ENCODE results near the gene KCNQ2. TPM values are rescaled to one million over a fixed set of nuclear protein-coding genes. Genes with fewer than 3 reads are reported as not detected.

Gene KCNQ2
- polyA plus RNA-seq, 3 donors = not detected

DNA sequence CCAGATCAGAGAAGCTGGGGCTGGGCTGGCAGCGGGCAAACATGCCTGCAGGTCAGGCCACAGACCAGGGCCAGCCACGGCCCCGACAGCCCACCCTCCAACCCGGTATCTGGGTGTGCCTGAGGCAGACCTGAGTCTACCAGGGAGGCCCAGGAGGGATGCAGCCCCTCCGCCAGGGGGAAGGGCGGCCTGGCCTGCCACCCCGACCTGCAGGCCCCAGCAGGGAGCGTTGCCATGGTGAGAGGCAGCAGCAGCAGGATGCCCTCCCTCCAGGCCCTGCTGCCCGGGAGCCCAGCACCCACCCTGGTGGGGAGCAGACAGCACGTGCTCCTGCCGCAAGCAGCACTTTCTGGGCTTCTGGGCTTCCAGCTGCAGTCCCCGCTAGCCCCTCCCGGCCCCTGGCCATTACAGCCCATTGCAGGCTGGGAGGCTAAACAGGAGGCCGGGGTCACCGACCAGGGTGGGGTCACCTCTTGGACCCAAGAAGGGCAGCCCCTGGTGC is 30.3 kb upstream of the KCNQ2 start:
- no peak overlapping the region for H2AFZ ChIP-seq (ENCODE audit: insufficient read depth, low read depth, low read length, poor library complexity, severe bottlenecking)
- WGBS (ENCODE audit: insufficient coverage) = 80% methylated on average over 15 of the region's 15 CpGs
- H4K20me1 ChIP-seq (ENCODE audit: insufficient read depth, low read length) = no peaks in the 10 kb centered on the region
- H3K4me3 ChIP-seq (replicated peaks in 1 of 3; ENCODE audit: low read depth in 2 of 3, low read length in 3 of 3) = no peak overlapping the region
- H3K4me1 ChIP-seq (ENCODE audit: control insufficient read depth in 1 of 2, insufficient read depth in 2 of 2, low read length in 2 of 2) = peaks cover 4 to 13% of the 10 kb centered on the region in 2 donors
- H3K9me3 Mint-ChIP-seq = peaks cover 13 to 23% (median 20%) of the 10 kb centered on the region in 7 donors
- H3K36me3 ChIP-seq (replicated peaks in 1 of 2; ENCODE audit: control insufficient read depth in 1 of 2, insufficient read depth in 2 of 2, low read length in 2 of 2) = no peaks in the 10 kb centered on the region
- no peak overlapping the region for H3K27ac Mint-ChIP-seq
- H3K9me3 ChIP-seq (replicated peaks in 1 of 2; ENCODE audit: control insufficient read depth in 1 of 2, insufficient read depth in 1 of 2, low read length in 2 of 2) = peaks cover 18 to 20% of the 10 kb centered on the region in 2 donors
- H3K4me3 Mint-ChIP-seq = no peak overlapping the region
- no peaks in the 10 kb centered on the region for H3K4me1 Mint-ChIP-seq
- TF ChIP-seq, protein P1, sequence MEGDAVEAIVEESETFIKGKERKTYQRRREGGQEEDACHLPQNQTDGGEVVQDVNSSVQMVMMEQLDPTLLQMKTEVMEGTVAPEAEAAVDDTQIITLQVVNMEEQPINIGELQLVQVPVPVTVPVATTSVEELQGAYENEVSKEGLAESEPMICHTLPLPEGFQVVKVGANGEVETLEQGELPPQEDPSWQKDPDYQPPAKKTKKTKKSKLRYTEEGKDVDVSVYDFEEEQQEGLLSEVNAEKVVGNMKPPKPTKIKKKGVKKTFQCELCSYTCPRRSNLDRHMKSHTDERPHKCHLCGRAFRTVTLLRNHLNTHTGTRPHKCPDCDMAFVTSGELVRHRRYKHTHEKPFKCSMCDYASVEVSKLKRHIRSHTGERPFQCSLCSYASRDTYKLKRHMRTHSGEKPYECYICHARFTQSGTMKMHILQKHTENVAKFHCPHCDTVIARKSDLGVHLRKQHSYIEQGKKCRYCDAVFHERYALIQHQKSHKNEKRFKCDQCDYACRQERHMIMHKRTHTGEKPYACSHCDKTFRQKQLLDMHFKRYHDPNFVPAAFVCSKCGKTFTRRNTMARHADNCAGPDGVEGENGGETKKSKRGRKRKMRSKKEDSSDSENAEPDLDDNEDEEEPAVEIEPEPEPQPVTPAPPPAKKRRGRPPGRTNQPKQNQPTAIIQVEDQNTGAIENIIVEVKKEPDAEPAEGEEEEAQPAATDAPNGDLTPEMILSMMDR (IDR thresholded peaks at IDR 0.05) = no peak
- H3K27me3 ChIP-seq (ENCODE audit: control insufficient read depth in 2 of 2, insufficient read depth in 2 of 2, low read length in 2 of 2) = peaks cover 2 to 29% of the 10 kb centered on the region in 2 donors
- intact Hi-C loops (cut with micrococcal nuclease) = no loop called here
- DNase-seq = no peak
- H3K36me3 Mint-ChIP-seq = no peaks in the 10 kb centered on the region
- no peak overlapping the region for H3K4me2 ChIP-seq (replicated peaks; ENCODE audit: extremely low read depth, low read length, poor library complexity, severe bottlenecking)
- H3K27ac ChIP-seq (ENCODE audit: low read depth in 1 of 2, low read length in 2 of 2) = no peak overlapping the region
- no peak overlapping the region for H3K9ac ChIP-seq (ENCODE audit: insufficient read depth, low read length, poor library complexity, severe bottlenecking)
- peaks cover 32 to 57% (median 34%) of the 10 kb centered on the region in 3 donors for H3K27me3 Mint-ChIP-seq (ENCODE audit: low read depth in 3 of 3)
- H3K79me2 ChIP-seq (ENCODE audit: insufficient read depth, low read length) = no peaks in the 10 kb centered on the region

DNA sequence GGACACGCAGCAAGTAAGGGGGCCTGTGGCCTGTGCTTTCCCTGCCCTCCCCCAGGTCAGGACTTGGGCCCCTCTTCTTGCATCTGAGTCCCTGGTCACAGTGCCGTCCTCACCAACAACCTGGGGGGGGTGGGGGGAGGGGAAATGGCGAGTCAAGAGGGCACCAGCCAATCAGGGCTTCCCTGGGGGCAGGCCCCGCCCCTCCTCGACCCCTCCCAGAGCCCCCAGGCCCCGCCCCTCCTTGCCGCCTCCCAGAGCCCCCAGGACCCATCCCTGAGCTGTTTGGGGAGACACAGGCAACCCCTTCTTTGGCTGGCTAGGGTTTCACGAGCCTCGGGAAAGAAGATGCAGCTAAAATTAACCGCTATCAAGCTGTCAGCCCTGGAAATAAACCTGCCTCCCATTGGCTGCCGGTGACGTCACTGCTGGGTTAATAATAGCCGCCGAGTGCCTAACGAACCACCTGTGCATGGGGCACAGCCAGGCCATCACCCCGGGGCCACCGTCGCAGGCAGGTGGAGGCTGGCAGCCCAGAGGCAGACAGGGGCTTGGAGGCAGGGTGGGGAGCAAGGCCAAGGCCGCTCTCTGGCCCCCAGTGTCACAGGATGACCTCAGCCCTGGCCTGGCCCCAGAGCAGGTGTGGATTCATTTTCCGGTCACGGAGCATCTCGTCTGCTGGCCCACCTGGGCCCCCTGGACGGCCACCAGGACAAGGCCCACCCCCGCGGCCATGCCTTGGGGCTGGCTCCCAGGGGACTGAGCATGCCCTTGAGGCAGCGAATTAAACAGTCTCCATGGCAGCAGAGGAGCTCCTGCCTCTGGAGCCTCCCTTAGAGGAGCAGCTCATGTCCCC is 29.6 kb upstream of the KCNQ2 start:
- Mint-ChIP-seq H3K27ac (no peak overlapping the region), H3K4me3 (no peak overlapping the region), H3K9me3 (peaks cover 13 to 24% (median 20%) of the 10 kb centered on the region in 7 donors), H3K27me3 (ENCODE audit: low read depth in 3 of 3) (peaks cover 39 to 64% (median 41%) of the 10 kb centered on the region in 3 donors), H3K36me3 (no peaks in the 10 kb centered on the region), H3K4me1 (no peaks in the 10 kb centered on the region)
- peaks cover 8 to 36% of the 10 kb centered on the region in 2 donors for H3K27me3 ChIP-seq (ENCODE audit: control insufficient read depth in 2 of 2, insufficient read depth in 2 of 2, low read length in 2 of 2)
- no peaks in the 10 kb centered on the region for H3K36me3 ChIP-seq (replicated peaks in 1 of 2; ENCODE audit: control insufficient read depth in 1 of 2, insufficient read depth in 2 of 2, low read length in 2 of 2)
- H3K27ac ChIP-seq (ENCODE audit: low read depth in 1 of 2, low read length in 2 of 2) = no peak overlapping the region
- intact Hi-C loops (cut with micrococcal nuclease) = no loop called here
- H3K79me2 ChIP-seq (ENCODE audit: insufficient read depth, low read length) = no peaks in the 10 kb centered on the region
- peaks cover 4 to 13% of the 10 kb centered on the region in 2 donors for H3K4me1 ChIP-seq (ENCODE audit: control insufficient read depth in 1 of 2, insufficient read depth in 2 of 2, low read length in 2 of 2)
- no peak for DNase-seq
- WGBS (ENCODE audit: insufficient coverage) = 63% methylated on average over 19 of the region's 26 CpGs
- H3K4me2 ChIP-seq (replicated peaks; ENCODE audit: extremely low read depth, low read length, poor library complexity, severe bottlenecking) = no peak overlapping the region
- H4K20me1 ChIP-seq (ENCODE audit: insufficient read depth, low read length) = no peaks in the 10 kb centered on the region
- TF ChIP-seq, protein P1 (IDR thresholded peaks at IDR 0.05) = no peak
- no peak overlapping the region for H3K9ac ChIP-seq (ENCODE audit: insufficient read depth, low read length, poor library complexity, severe bottlenecking)
- H3K9me3 ChIP-seq (replicated peaks in 1 of 2; ENCODE audit: control insufficient read depth in 1 of 2, insufficient read depth in 1 of 2, low read length in 2 of 2) = peaks cover 18 to 20% of the 10 kb centered on the region in 2 donors
- no peak overlapping the region for H3K4me3 ChIP-seq (replicated peaks in 1 of 3; ENCODE audit: low read depth in 2 of 3, low read length in 3 of 3)
- H2AFZ ChIP-seq (ENCODE audit: insufficient read depth, low read depth, low read length, poor library complexity, severe bottlenecking) = no peak overlapping the region
